Stimulated activated naive CD4-positive, alpha-beta T cell treated with Interleukin-2 at 50 U/mL for 16 hours (primary cell): Measurements from ENCODE around the gene NPFFR1.
"Not testable (repeated sequence)": the region's sequence is repeated elsewhere in the genome, so short reads cannot be mapped to it uniquely, and the experiment has no call there.

Experiments used
- DNase-seq: peaks from one replicate; lab custom pipeline; 2025; lab: John Stamatoyannopoulos, UW

Gene NPFFR1

DNA sequence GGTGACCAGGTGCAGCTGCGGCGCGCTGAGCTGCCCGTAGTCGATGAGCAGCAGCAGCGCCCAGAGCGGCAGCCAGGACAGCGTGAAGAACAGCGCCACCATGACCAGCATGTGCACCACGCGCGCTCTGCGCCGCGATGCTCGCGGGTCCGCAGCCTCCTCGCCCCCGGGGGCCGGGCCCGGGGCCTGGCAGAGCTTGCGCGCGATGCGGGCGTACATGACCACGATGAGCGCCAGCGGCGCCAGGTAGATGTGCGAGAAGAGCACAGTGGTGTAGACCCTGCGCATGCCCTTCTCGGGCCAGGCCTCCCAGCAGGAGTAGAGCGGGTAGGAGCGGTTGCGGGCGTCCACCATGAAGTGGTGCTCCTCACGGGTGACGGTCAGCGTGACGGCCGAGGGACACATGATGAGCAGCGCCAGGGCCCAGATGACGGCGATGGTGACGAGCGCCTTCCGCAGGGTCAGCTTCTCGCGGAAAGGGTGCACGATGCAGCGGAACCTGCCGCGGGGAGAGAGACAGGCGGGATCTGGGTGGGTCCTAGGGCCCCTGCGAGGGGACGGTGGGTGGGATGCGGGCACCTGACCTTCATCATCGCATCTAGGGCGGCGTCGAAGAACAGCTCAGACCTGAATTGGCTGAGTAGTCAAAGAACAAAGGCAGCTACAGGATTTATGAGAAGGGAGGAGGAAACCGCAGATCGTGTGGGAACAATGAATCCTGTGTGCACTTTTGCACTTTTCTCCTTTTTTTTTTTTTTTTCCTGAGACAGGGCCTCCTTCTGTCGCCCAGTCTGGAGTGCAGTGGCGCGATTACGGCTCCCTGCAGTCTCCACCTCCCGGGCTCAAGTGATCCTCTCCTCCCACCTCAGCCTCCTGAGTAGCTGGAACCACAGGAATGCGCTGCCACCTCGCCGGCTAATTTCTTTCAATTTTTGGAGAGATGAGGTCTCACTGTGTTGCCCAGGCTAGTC lies 28.2 kb downstream of the NPFFR1 start:
- DNase-seq = no peak

DNA sequence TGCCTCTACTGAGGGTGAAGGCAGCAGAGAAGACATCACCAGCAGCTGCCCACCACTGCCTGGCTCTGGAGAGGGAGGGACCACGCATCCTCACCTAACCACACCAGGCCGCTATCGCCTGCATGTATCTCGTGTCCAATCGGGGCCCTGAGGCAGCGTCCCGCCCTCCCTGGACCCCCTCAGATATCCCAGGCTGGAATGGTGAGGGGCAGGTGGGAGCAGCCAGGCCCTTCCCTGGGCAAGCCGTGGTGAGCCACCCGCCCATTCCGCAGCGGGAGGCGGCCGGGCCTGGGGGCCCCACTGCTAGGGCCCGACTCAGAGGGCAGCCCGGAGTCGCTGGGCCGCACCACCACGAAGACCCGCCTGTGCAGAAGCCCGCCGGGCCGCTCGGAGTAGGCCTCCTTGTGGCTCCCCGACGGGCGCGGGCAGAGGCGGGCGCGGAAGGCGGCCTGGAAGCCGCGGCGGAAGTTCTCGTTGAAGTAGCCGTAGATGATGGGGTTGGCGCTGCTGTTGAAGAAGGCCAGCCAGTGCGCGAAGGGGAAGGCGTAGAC lies 29.0 kb downstream of the NPFFR1 start:
- no peak for DNase-seq

DNA sequence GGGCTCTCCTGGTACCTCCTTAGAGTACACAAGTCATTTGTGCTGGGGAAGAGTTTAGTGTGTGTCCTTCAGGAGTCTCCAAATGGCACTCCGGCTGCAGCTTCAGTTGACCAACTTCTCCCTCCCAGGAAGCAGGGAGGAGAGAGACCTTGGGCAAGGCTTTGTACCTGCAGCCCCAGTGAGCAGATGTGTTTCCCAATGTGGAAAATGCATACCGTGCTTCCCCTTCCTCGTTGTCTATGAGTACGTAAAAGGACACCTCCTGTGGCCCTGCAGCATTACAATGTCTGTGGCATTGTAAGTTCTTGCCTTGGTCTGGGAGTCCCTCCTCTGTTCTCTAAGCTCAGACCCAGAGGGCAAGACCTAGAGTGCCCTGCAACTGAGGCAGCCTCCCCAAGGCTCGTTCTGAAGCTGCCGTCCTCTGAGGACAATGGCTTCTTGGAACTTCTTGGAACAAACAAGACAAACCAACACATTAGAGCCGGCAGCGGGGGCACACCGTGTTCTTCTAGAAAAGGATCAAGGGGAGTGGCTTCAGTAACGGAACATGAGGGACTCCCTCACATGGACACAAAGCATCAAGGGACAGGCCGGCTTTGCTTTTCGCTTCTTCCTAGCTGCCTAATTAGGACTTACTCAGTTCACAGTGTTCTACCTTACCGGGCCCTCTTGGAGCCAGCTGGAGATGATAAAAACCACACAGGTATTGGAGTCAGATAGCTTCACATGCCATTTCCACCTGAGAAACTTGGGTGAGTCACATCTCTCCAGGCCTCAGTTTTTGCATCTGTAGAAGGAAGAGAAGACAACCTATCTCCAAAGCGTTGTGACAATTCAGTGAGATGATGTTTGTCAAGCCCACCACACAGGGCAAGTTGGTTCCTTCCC lies 29.7 kb downstream of the NPFFR1 start:
- no peak for DNase-seq

DNA sequence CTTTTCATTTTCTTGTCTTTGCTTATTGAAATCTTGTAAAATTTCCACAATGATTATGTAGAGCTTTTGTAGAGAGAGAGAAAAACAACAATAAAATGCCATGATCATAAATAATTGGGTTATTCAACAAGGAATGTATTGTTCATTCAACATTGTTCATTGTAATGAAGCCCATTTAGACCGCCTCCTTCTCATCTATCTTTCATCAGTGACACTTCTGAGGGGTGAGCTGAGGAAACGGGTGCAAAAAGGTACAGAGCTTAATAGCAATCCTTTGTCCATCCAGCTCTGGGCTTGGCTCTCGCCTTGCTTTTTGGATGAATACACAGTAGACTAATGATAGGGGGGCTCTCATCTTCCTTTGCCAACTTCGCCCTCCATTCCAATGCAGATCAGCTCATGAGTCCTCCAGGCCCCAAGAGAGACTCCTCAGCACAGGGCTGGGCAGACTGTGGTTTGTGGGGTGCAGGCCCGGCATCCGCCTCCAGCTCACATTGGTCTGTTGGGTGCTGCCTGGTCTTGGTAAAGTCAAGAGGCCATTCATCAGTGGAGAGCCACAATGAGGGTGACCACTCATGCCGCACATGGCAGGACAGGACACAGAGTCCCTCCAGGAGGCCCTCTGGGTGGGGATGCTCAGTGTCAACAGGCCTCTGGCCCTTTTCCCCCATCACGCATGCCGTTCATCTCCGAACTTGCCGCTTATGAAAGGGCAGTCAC lies 32.7 kb downstream of the NPFFR1 start:
- no peak for DNase-seq

DNA sequence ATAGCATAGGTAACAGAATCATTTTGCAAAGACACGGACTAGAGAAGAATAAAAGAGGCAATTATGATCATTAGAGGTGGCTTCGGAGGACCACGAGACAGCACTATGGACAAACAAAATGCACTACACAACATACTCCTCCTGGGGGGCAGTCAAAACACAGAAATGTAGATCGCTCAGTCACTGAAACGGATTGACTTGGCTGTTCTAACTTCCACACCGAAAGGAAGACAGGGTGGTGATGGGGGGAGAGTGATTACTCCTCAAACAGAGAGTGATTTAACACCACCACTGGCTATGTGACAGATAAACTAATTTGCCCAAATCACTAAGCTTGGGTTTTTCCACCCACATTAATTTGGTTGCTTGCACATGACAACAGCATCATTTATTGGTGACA lies 36.4 kb downstream of the NPFFR1 start:
- no peak for DNase-seq

DNA sequence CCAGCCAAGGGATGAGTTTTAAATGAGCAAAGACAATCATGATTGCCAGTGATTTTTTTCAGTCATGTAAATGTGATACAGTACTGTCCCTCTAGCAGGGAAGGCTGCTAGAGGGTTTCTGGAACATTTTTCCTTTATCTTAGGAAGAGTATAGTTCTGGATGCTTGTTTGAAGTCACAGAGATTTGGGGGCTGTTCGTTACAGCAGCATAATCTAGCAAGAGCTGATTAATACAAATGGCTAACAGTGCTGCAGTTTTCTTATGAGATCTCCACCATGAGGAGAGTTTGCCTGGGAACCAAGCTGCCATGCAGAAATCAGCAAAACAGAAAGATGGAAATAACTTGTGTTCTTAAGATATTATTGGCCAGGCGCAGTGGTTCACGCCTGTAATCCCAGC lies 42.7 kb downstream of the NPFFR1 start:
- no peak for DNase-seq

DNA sequence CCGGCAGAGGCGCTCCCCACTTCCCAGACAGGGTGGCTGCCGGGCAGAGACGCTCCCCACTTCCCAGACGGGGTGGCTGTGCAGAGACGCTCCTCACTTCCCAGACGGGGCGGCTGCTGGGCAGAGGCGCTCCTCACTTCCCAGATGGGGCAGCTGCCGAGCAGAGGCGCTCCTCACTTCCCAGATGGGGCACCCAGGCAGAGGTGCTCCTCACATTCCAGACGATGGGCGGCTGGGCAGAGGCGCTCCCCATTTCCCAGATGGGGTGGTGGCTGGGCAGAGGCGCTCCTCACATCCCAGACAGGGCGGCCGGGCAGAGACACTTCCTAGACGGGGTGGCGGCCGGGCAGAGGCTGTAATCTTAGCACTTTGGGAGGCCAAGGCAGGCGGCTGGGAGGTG lies 43.8 kb downstream of the NPFFR1 start:
- DNase-seq = not testable (repeated sequence)

DNA sequence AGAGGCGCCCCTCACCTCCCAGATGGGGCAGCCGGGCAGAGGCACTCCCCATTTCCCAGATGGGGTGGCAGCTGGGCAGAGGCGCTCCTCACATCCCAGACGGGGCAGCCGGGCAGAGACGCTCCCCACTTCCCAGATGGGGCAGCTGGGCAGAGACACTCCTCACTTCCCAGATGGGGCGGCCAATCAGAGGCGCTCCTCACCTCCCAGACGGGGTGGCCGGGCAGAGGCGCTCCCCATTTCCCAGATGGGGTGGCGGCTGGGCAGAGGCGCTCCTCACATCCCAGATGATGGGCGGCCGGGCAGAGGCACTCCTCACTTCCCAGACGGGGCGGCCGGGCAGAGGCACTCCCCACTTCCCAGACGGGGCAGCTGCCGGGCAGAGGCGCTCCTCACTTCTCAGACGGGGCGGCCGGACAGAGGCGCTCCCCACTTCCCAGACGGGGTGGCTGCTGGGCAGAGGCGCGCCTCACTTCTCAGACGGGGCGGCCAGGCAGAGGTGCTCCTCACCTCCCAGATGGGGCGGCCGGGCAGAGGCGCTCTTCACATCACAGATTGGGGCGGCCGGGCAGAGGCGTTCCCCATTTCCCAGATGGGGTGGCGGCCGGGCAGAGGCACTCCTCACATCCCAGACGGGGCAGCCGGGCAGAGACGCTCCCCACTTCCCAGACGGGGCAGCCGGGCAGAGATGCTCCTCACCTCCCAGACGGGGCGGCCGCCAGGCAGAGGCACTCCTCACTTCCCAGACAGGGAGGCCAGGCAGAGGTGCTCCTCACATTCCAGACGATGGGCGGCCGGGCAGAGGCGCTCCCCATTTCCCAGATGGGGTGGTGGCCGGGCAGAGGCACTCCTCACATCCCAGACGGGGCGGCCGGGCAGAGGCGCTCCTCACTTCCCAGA lies 44.5 kb downstream of the NPFFR1 start:
- not testable (repeated sequence) for DNase-seq

DNA sequence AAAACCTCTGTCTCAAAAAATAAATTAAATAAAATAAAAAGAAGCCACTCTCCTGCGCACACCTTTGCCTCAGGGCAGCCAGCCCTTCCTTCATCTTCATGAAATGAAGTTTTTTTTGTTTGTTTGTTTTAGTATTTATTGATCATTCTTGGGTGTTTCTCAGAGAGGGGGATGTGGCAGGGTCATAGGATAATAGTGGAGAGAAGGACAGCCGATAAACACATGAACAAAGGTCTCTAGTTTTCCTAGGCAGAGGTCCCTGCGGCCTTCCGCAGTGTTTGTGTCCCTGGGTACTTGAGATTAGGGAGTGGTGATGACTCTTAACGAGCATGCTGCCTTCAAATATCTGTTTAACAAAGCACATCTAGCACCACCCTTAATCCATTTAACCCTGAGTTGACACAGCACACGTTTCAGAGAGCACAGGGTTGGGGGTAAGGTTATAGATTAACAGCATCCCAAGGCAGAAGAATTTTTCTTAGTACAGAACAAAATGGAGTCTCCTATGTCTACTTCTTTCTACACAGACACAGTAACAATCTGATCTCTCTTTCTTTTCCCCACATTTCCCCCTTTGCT lies 45.8 kb downstream of the NPFFR1 start:
- DNase-seq = not testable (repeated sequence)

DNA sequence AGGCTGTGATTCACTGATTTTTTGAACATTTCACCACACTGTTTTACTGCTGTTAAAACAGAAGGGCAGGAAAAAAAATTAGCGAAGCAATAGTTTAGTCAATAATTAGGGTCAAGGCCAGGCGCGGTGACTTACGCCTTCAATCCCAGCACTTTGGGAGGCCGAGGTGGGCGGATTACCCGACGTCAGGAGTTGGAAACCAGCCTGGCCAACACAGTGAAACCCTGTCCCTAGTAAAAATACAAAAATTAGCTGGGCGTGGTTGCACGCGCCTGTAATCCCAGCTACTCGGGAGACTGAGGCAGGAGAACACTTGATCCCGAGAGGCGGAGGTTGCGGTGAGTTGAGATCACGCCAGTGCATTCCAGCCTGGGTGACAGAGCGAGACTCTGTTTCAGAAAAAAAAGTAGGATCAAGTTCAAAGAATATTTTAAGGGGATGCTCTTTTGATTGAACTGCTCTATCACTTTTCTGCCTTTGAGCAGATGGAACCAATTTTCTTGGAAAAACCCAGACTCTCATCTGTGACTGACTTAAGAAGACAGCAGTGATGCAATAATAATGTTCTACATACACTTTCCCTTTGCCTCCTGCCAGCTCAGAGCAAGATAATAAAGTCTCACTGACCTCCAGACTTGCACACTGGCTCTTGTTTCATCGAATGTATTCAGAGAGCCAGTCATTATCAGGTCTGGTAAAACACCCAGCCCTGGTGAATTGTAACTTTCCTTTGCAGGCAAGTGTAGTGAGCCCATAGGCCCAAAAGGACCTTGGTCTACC lies 48.9 kb downstream of the NPFFR1 start:
- DNase-seq = no peak

DNA sequence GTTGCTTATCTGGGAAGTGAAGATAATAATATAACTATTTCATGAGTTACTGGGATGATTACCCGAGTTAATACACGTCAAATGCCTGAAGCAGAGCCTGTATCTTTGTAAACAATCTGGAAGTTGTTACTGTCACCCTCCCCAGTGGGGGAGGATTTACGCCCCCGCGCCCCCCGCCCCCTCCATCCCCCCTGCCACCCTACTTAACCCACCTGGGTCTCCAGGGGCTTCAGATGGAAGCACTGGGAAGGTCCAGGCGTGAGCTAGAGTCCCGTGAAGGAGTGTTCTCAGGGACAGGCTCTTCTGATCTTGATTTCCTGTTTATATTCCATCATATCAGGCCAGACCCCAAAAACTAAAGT lies 49.9 kb downstream of the NPFFR1 start:
- DNase-seq = no peak

DNA sequence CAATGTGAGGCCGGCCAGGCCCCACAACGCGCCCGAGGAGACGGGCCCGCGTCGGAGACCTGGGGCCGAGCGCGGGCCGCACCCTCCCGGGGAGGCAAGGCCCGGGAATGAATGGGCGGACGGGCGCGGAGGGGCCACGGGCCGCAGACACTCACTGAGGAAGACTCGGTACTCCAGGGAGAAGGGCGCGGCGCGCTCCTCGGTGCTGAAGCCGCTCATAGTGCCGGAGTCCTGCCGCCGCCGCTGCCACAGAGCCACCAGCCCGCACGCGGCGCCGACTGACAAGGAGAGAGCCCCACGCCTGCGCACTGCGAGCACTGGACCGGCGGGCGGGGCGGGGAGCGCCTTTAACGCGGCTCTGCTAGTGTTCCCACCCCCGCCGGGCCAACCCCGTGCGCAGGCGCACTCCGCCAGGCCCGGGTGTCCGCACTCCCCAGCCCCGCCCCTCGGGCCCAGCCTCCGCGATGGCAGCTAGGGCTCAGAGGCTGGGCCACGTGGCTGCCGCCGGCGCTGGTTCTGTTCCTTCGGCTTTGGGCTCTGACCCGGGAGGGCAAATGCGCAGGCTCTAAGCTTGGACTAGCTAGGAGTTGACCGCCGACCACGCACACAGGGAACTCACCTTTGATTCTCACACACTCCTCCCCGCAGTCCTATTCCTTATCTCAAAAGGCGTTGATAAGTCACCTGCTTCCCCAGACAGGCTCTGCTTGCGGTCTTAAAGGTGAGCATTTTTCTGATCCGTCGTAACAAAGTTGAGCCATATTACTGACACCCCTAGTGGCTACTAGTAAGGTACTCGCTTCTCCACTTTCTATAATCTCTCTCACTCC lies 50.5 kb downstream of the NPFFR1 start, which contains the start of gene PPA1:
Gene PPA1, minus strand, starts transcription at position 321 of the 830 bp plus-strand sequence. Its CDS starts 102 bp downstream, at position 219.
- peak; percentile 99 for DNase-seq

DNA sequence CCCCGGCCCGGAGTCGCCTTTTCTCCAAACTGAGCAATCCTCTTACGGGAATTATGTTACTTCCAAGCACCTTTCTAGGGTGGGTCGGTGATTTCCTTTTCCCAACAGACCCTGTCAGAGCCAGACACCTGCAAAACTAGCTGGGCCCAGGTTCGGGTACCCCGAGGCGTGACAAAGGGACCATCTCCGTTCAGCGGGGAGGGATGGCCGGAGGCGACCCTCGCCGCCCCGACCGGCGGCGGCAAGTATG lies 51.0 kb downstream of the NPFFR1 start:
- DNase-seq = no peak

DNA sequence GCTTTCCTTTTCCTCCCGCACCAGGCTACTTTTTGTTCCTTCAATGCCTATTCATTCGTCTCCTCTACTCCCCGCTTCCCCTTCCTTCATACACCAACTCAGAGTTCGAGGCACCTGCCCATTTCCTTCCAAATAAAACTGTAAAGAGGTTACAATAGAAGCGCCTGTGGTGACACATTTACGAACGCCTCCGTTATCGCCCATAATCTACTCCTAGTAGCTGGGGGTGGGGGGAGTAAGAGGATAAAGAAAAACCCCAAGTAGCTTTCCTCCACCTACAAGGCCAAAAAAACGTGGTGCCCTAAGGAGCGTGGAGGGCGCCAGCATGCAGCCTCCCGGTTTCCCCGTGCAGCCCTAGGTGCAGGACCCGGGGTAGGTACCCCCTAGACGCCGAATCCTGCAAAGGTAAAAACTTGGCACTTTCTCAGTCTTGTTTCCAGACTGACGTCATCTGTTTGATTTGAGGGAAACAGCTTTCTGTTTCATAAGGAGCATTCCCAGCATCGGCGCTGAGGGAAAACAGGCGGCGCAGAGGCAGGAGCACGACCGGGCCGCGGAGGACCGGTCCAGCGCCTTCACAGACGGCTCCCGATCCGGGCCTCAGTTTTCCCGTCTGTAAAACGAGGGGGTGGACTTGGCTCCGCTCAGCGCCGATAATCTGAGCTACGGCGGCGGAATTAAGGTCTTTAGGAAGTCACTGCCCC lies 51.5 kb downstream of the NPFFR1 start:
- peak; percentile 46 for DNase-seq

DNA sequence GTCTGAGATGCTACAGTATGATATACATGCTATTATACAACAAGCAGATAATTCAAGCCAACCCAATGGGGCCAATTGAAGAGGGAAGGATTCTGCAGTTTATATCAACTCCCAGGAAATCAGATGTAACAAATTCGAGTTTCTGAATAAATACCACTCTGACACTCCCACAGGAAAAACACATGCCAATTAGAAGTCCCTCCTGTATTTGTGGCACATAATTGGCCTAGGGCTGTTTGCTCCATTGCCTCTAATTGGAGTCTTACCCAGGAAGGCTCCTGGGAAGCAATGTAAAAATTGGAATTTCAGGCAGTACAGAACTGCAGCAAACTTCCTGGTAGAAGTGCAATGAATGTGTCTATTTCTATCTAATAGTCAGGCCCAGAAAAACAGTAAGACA lies 55.3 kb downstream of the NPFFR1 start:
- no peak for DNase-seq

DNA sequence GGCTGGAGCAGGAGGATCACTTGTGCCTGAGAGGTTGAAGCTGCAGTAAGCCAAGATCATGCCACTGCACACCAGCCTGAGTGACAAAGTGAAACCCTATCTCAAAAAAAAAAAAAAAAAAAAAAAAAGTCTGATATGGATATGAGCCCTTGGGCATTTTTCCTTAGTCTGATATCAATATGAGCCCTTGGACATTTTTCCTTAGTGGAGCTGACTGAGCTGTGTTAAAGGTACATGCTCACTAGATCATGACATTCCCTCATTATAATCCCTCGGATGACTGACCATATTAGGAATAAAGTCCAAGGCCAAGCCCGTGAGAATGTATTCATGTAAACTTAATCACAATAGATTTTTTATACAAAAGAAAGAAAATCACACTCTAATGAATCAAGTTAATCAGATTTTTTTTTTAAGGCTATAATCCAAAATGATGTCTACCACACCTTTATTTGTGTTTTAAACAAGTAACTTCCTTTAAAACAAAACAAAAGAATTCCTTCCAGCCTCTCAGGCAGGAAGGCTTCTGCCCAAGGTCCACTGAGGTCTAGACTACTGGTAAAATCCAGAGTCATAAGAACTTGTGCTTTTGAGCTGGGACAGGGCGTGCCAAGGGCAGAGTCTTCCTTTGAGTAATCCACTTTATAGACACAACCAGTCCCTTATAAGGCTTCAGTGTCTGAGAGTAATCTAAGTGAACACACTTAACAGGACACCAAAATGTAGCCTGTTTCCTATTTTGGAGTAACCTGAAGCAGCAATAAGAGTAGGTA lies 56.1 kb downstream of the NPFFR1 start:
- no peak for DNase-seq

DNA sequence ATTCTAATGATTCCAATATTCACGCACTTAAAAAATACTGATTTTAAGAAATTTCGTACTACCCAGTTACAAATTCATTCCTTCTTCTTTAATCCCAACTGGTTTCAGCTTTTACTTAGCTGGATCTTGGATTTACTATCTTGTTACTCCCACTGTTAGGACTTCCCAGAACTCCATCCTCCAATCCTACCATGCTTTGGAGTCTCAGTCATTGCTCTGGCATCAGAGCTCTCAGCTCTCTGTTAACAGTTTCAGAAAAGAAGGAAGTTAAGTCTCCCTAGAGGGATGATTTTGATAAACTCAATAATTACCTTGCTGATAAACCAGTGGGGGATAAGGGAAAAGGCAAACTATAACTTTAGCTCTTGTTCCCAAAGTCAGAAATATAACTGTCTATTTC lies 60.1 kb downstream of the NPFFR1 start:
- no peak for DNase-seq
